HG02623 (cell line): ENCODE results near the gene TBKBP1.

Experiments
- ATAC-seq: cut with Tn5 transposase; IDR thresholded peaks from one replicate; pipeline ENCODE4 v1.9.1; 2021; ENCODE audit warnings: moderate library complexity; ENCODE audit not compliant: unreplicated experiment

The TBKBP1 gene

GRCh38 chr17:47760409-47761140 lies 66.6 kb downstream of the TBKBP1 start:
- no peak for ATAC-seq
